Fibroblast of lung (primary cell): Measurements from ENCODE around the gene MPPED2. TPM values are rescaled to one million over a fixed set of nuclear protein-coding genes. Genes with fewer than 3 reads are reported as not detected.

Experiments
- DNase-seq, 2 donors: peaks; one replicate each; pipeline versions ENCODE4 v3.0.0 to v3.0.0-alpha.2; 2010; ENCODE audit warnings: low read depth in 2 of 2
- H2AFZ ChIP-seq: 2 replicates; pipeline ENCODE4 v1.5.1; 2012; ENCODE audit warnings: low read length, control low read depth, inconsistent platforms
- H3K27ac ChIP-seq: 2 replicates; pipeline ENCODE4 v1.5.1; 2011; ENCODE audit warnings: low read length, control low read depth; ENCODE audit not compliant: insufficient read depth
- H3K27me3 ChIP-seq: 2 replicates; pipeline ENCODE4 v1.5.1; 2011; ENCODE audit warnings: mild to moderate bottlenecking, low read length; ENCODE audit not compliant: control insufficient read depth, insufficient read depth
- H3K36me3 ChIP-seq: 2 replicates; pipeline ENCODE4 v1.5.1; 2011; ENCODE audit warnings: low read length; ENCODE audit not compliant: control insufficient read depth, insufficient read depth
- H3K4me1 ChIP-seq: 2 replicates; pipeline ENCODE4 v1.5.1; 2011; ENCODE audit warnings: low read length; ENCODE audit not compliant: control insufficient read depth, insufficient read depth; ENCODE audit errors: extremely low read depth
- H3K4me2 ChIP-seq: 2 replicates; pipeline ENCODE4 v1.5.1; 2011; ENCODE audit warnings: low read length, control low read depth; ENCODE audit not compliant: insufficient read depth; ENCODE audit errors: extremely low read depth
- H3K4me3 ChIP-seq, 4 experiments: fragments of 200-600 bp in 1 of 4; sonication (generic) in 1 of 4; replicated peaks in 1 of 4; 2 replicates each; pipeline ENCODE4 v1.5.1; 2011 to 2016; ENCODE audit warnings: low read length in 4 of 4, low read depth in 3 of 4, mild to moderate bottlenecking in 3 of 4, control low read depth in 2 of 4, inconsistent platforms in 1 of 4, mixed read lengths in 1 of 4; ENCODE audit not compliant: insufficient read depth in 1 of 4; ENCODE audit errors: control extremely low read depth in 1 of 4
- H3K79me2 ChIP-seq: 2 replicates; pipeline ENCODE4 v1.5.1; 2012; ENCODE audit warnings: mild to moderate bottlenecking, low read length, inconsistent platforms; ENCODE audit not compliant: control insufficient read depth, insufficient read depth
- H3K9ac ChIP-seq: 2 replicates; pipeline ENCODE4 v1.5.1; 2011; ENCODE audit warnings: mild to moderate bottlenecking, low read length, control low read depth; ENCODE audit not compliant: insufficient read depth
- H3K9me3 ChIP-seq: 2 replicates; pipeline ENCODE4 v1.5.1; 2012; ENCODE audit warnings: low read depth, low read length; ENCODE audit not compliant: control insufficient read depth, insufficient read depth
- H4K20me1 ChIP-seq: 2 replicates; pipeline ENCODE4 v1.5.1; 2011; ENCODE audit warnings: low read length; ENCODE audit not compliant: control insufficient read depth, insufficient read depth; ENCODE audit errors: extremely low read depth
- CTCF ChIP-seq, 2 donors: IDR thresholded peaks in 1 of 2; conservative IDR thresholded peaks in 1 of 2; 1 replicate in 1 of 2; 2 replicates in 1 of 2; pipeline ENCODE4 v1.5.1; 2011 to 2012; ENCODE audit warnings: low read length in 2 of 2, control low read depth in 1 of 2, inconsistent platforms in 1 of 2, low read depth in 1 of 2, mild to moderate bottlenecking in 1 of 2
- EZH2 ChIP-seq: IDR thresholded peaks from 2 replicates; pipeline ENCODE4 v1.5.1; 2012; ENCODE audit warnings: low read length, control low read depth, mild to moderate bottlenecking; ENCODE audit errors: missing control alignments
- polyA plus RNA-seq, 2 donors: library from polyadenylated mRNA; depleted of rRNA in 1 of 2; stranded (reverse) in 1 of 2; unstranded in 1 of 2; fragments of >200 nt; gene quantifications; 2 replicates each; pipeline ENCODE4 v1.2.1, GENCODE V29; 2011 to 2012; ENCODE audit warnings: missing spikeins in 1 of 2
- total RNA-seq: library from RNA; depleted of rRNA; stranded (reverse); fragments of >200 nt; gene quantifications from 2 replicates; pipeline ENCODE4 v1.2.1, GENCODE V29; 2014

The MPPED2 gene
- total and polyA plus RNA-seq, 2 donors (not counting 1 experiment from before 2014, with no cell fraction given), result under 0.01 to 0.02 TPM

- DNase-seq, result peak; percentile 23 to 55
- Histone ChIP-seq H3K4me3 (no peak overlapping the region), H2AFZ (no peak overlapping the region), H3K9me3 (no peaks in the 10 kb centered on the region), H3K27ac (no peak overlapping the region), H3K79me2 (no peaks in the 10 kb centered on the region), H3K27me3 (no peaks in the 10 kb centered on the region), H3K9ac (no peak overlapping the region), H3K4me1 (no peaks in the 10 kb centered on the region), H3K4me2 (no peak overlapping the region), H3K36me3 (no peaks in the 10 kb centered on the region), H4K20me1 (no peaks in the 10 kb centered on the region)
- no peak for TF ChIP-seq CTCF (conservative IDR thresholded peaks at IDR 0.05 in 1 of 2, IDR thresholded peaks at IDR 0.05 in 1 of 2; ENCODE audit: low read depth in 1 of 2, low read length in 2 of 2)
- TF ChIP-seq EZH2, result no peak
These were observed 12.2 kb downstream of the MPPED2 start for GRCh38 chr11:30573951-30574350.

GRCh38 chr11:30568931-30569330, 17.2 kb downstream of the MPPED2 start:
- H3K27ac ChIP-seq, result no peak overlapping the region
- no peak overlapping the region for H3K4me2 ChIP-seq
- H3K27me3 ChIP-seq, result no peaks in the 10 kb centered on the region
- no peaks in the 10 kb centered on the region for H3K4me1 ChIP-seq
- H3K9me3 ChIP-seq, result no peaks in the 10 kb centered on the region
- no peak overlapping the region for H3K4me3 ChIP-seq
- no peak for DNase-seq
- H2AFZ ChIP-seq, result no peak overlapping the region
- no peaks in the 10 kb centered on the region for H4K20me1 ChIP-seq
- TF ChIP-seq EZH2, result no peak
- no peak for TF ChIP-seq CTCF (conservative IDR thresholded peaks at IDR 0.05 in 1 of 2, IDR thresholded peaks at IDR 0.05 in 1 of 2; ENCODE audit: low read depth in 1 of 2, low read length in 2 of 2)
- no peaks in the 10 kb centered on the region for H3K79me2 ChIP-seq
- no peaks in the 10 kb centered on the region for H3K36me3 ChIP-seq
- no peak overlapping the region for H3K9ac ChIP-seq

GRCh38 chr11:30567644-30568043, 18.5 kb downstream of the MPPED2 start:
- TF ChIP-seq EZH2, result no peak
- TF ChIP-seq CTCF (conservative IDR thresholded peaks at IDR 0.05 in 1 of 2, IDR thresholded peaks at IDR 0.05 in 1 of 2; ENCODE audit: low read depth in 1 of 2, low read length in 2 of 2), result no peak
- H4K20me1 ChIP-seq, result no peaks in the 10 kb centered on the region
- H2AFZ ChIP-seq, result no peak overlapping the region
- H3K27me3 ChIP-seq, result no peaks in the 10 kb centered on the region
- no peaks in the 10 kb centered on the region for H3K9me3 ChIP-seq
- no peak overlapping the region for H3K4me3 ChIP-seq
- no peak overlapping the region for H3K4me2 ChIP-seq
- H3K27ac ChIP-seq, result no peak overlapping the region
- H3K4me1 ChIP-seq, result no peaks in the 10 kb centered on the region
- no peak overlapping the region for H3K9ac ChIP-seq
- no peak for DNase-seq
- no peaks in the 10 kb centered on the region for H3K79me2 ChIP-seq
- H3K36me3 ChIP-seq, result no peaks in the 10 kb centered on the region
